NCI-H146 (cell line): ENCODE results near the gene SMIM13.

Experiments
- DNase-seq: peaks from one replicate; lab custom pipeline; 2025; lab: John Stamatoyannopoulos, UW

SMIM13 gene

DNA sequence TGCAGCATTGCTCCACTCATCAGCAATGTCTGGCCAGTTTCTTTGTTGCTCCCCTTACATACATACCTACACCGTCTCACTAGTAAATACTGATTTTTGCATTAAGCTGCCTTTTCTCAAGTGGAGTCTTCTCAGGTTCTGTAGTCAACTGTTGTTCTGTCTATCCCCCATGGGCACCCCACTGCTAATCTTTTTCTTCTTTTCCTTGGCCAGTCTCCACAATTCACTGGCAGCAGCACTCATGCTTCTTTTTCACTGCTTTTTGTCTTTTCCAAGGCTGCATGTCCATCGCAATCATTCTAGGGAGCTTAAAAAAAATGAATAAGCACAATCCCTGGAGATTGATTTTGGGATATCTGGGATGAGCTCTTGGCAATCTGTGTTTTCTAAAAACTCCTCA is 28.2 kb downstream of the SMIM13 start:
- no peak for DNase-seq

DNA sequence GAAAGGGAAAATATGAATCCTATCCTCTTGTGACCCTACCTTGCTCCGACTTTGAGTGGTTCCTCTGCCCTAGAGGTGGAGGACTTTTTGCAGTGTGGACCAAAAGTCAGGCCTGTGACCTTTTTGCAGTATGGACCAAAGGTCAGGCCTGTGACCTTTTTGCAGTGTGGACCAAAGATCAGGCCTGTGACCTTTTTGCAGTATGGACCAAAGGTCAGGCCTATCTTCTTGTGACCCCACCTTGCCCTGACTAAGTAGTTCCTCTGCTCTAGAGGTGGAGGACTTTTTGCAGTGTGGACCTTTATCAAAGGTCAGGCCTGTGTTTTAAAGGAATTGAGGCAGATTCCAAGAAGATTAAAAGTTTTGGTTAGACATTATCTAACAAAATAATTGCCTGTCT is 28.7 kb downstream of the SMIM13 start:
- DNase-seq: no peak

DNA sequence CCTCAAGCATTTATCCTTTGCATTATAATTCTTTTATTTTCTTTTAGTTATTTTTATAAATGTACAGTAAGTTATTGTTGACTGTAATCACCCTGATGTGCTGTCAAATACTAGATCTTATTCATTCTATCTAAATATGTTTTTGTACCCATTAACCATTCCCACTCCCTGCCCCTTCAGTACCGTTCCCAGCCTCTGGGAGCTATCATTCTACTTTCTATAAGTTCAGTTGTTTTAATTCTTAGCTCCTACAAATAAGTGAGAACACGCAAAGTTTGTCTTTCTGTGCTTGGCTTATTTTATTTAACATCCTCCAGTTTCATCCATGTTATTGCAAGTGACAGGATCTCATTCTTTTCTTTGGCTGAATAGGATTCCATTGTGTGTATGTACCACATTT is 30.3 kb downstream of the SMIM13 start:
- DNase-seq: no peak

DNA sequence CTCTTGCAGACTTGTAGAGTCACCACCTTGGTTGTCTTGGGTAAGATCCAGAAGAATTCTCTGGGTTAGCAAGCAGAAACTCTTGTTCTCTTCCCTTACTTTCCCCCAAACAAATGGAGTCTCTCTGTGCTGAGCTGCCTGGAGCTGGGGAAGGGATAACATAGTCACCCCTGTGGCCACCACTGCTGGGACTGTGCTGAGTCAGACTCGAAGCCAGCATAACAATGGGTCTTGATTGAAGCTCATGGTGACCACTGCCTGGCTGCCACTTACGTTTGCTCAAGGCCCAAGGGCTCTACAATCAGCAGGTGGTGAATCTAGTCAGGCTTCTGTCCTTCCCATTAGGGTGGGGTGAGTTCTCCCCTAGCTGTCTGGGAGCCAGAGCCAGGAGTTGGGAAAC is 33.2 kb downstream of the SMIM13 start:
- DNase-seq: no peak

DNA sequence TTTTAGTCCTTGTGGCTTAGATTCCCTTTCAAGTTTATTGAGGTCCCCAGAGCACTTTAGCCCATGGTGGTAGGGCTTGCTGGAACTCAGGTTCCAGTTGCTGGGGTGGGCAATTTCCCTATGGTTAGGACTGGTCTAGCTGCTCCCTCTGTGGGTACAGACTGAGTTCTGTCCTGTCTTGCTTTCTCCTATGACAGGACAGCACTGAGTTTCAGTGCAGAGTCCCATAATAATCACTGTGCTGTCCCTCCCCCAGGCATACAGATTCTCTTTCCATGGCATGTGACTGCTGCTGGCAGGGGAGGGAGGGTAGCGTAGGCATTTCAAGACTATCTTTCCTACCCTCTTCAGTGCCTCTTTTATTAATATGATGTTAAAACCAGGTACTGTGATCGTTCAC is 35.0 kb downstream of the SMIM13 start:
- DNase-seq: no peak

DNA sequence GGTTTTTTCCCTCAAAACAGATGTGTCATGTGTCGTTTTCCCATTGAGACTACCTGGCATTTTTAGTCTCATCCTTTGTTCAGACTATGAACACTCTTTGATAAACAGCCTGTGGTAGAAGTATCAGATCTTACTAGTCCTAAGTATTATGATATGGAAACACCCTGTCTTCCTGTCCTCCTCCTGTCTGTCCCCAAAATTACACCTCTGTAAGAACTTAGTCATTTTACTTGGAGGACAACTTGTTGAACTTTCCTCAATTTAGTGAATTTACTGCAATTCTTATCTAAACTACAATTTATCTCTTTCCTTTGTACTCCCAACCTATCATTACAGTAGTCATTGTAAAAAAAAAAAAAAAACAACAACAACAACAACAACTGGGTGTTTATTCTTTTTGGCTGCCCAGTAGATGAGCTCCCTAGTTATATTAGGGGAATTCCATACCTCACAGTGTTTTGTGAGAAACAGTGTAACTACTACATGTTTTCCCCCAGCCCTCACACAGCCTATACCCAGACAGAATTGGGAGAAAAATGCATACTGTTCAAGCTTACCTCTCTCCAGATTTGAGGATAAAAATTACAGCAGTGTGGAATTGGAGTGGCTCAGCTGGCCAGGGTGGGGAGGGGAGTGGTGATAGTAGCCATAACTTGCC is 36.4 kb downstream of the SMIM13 start:
- DNase-seq: no peak

DNA sequence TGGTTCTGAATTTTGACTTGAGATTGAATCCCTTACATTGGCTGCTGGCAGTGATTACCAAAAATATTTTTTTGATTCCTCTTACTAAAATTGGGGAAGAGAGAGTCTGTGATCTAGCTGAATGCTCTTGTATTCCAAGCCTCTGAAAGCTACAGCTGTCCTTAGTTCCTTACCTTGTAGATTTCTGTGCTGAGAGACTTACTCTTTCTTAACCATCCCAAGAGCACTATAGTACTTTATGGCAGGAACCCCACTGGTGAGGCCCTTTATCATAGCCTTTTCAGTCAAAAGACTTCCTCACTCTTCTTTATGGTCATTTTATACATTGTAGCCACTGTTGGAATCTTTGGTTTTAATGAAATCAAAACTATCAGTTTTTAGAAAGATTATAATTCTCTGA is 37.0 kb downstream of the SMIM13 start:
- no peak for DNase-seq

DNA sequence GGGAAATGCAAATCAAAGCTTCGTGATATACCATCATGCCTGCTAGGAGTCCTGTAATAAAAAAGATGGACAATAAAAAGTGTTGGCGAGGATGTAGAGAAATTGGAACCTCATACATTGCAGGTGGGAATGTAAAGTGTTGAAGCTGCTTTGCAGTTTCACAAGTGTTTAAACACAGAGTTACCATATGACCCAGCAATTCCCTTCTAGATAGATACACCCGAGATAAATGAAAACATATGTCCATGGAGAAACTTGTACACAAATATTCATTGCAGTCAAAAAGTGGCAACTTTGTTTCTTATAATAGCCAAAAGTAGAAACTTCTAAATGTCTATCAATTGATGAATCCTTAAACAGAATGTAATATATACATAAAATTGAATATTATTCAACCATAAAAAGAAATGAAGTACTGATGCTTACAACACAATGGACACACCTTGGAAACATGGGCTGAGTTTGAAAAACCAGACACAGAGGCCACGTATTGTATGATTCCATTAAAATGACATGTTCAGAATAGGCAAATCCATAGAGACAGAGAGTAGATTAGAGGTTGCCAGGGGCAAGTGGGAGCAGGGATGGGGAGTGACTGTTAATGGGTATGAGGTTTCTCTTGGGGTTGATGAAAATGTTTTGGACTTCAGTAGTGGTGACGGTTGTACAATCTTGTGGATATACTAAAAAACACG is 38.7 kb downstream of the SMIM13 start:
- DNase-seq: no peak

DNA sequence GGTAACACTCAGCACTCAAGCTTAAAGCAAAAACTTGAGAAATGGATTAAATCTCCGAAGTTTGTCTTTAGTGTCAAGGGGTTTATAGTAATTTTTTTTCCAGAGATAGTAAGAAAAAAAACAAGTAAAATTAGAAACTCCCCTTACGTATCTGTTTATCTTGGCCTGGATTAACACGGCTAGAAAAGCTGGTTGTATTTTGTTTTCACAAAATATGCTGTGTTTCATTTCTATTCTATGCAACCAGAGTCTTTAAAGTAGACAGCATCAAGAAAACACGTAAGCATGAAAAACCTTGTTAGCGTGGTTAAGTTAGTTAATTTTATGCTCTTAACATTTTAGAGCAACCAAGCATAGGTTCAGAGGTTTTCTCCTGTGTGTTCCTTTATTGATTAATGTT is 39.6 kb downstream of the SMIM13 start:
- DNase-seq: no peak

DNA sequence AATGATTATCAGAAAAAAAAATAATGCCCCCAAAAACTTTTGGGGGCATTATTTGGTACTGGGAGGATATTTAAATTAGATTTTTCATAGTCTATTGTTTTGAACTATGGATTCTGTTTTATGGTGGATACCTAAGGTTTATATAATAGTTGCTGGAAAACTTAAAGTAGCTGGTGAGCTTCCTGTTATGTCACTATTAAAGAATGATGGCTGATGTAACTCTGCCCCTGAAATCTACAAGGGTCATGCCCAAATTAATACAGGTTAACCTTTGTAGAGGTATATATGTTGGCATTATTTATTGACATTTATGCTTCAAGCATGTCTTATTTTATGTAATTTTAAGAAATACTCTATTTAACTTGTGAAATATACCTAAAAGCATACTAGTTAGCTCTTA is 43.2 kb downstream of the SMIM13 start:
- no peak for DNase-seq

DNA sequence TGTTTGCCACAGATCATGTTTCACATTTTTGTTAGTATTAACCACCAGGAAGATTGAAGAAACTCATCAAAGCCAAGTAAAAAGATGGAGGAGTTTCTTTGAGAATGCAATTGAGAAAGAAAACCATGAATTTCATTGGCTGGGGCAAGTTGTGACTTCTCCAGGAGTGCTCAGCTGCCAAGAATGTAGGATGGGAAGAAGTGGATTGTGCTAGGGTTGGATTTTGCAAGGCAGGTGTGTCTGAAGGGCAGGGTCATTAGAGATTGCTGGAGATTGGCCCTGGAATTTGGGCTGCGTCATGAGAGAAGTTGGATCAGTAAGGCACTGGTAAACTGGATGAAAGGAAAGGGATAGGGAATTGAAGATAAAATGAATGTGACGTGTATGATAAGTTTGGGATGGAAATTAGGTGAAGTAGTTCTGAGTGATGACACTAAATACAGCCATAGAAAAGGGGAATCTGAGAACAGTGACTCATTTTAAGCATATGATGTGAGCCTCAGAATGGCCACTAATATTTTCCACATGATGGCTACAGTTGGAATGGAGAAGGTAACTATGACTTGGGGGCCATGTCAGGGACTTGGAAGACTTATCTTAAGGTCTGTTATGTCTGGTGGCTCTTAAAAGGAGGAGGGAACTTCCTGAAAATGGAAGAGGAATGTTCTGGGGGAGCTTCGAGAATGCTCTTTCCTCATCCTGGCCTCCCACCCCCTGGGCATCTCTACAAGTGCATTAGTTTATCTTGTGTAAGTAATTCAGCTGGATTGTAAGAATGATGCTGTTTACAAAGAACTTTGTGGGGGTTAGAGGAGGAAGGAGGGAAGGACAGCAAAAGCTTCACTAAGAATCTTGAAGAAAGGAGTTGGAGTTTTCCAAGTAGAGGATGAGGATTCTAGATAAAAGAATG is 45.7 kb downstream of the SMIM13 start:
- DNase-seq: no peak

DNA sequence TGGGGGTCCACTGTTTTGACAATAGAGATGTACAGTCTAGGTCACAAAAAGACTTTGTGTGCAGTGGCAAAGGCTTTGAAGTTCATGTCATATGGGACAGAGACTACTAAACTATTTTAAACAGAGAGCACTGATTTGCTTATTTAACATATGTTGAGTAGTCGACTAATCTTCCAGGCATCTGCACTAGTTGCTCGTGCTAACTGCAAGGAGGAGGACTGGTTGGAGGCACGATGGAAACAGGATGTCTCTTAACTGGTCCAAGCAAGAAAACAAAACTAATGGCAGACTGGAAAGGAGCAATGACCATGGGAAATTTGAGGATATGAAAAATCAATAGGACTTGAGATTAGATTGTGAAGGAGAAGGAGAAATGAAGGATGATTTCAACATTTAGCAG is 46.4 kb downstream of the SMIM13 start:
- no peak for DNase-seq

DNA sequence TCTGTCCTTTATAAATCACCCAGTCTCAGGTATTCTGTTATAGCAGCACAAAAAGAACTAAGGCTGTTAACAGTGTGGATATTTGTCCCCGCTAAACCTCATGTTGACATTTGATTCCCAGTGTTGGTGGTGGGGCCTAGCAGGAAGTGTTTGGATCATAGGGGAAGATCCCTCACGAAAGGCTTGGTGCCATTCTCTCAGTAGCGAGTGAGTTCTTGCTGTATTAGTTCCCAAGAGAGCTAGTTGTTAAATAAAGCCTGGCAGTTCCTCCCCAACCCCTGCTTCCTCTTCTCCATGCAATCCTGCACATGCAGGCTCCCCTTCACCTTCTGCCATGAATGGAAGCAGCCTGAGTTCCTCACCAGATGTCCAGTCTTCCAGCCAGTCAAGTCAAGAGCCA is 47.7 kb downstream of the SMIM13 start:
- DNase-seq: no peak

DNA sequence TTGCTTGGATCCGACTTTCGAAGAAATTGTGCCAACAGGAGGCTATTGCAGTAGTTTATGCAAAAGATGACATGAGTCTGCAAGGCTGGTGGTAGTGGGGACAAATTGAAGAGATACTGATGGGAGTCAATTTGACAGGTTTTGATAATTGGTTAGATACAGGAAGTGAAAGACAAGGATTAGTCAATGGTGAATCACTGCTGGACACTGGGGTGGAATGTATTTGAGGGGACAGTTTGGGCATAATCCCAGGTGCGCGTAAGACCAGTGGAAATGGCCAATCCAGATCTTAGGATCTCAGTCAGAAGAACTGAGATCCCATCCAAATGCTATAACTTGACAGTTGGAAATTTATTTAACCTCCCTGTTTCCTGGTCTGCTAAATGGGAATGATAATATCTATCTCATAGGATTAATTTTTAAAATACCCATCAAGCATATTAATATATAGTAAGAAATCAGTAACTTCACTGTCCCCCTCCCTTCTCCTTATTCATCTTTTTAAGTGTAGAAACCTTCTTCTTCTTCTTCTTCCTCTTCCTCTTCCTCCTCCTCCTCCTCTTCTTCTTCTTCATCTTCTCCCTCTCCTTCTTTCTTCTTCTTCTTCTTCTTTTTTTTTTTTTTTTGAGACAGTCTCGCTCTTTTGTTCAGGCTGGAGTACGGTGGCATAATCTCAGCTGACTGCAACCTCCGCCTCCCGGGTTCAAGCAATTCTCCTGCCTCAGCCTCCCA is 48.8 kb downstream of the SMIM13 start:
- DNase-seq: no peak

DNA sequence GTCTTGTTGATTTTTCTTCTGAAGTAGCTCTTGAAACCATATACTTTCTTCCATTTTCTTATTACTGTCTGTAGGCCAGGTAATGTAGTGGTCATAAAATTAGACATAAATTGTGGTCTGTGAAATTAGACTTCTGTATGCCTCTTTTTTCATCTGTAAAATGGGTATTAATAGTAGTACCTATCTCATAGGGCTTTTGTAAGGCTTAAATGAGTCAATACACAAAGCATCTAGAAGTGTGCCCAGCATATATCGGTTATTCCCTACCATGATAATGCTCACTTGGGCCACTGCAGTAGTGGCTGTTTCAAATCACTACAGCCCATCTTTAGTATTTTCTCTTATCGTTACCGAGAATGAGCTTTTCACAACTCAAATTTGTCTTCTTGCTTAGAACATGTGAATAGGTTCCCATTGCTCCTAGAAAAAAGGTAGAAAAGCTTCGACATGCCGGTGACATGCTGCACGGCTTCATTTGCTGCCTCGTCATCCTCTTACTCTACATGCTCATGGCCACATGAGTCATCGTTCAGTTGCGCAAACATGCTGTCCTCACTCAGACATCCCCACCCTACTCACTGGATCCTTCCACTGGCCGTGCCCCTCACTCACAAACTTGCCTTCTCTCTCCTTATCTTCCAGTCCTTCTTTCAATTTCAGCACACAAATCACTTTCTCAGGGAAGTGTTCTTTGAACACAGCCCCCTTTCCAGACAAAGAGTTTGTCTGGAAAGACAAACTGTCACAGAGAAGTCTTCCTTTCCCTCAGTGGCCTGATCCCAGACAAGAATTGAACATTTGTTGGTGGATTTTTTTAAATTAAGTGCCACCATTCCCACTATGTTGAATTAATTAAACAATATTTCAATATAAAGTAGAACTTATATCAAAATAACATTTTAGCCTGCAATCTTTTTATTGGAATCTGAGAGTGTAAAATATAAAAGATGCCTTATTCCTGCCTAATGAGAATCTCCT is 50.0 kb downstream of the SMIM13 start:
- no peak for DNase-seq

DNA sequence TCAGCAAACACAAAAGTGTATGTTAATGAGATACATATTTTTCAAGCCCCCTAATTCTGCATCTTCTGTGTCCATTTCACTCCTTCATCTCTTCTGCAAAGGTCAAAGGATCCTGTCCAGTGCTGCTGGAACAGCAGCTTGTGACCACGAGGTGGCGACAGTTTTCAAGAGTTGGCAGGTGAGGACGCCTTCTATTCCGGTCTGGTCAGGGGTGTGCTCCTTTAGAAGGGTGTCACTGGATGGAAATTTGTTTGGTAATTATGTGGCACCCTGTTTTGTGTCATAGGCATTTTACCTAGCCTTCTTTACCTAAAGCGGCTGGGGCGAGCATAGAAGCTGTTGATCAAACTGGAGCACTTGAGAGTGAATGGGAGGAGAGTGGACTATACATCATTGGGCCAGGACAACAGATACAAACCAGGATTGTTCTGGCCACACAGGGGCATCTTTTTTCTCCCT is 50.8 kb downstream of the SMIM13 start:
- peak; percentile 51 for DNase-seq

DNA sequence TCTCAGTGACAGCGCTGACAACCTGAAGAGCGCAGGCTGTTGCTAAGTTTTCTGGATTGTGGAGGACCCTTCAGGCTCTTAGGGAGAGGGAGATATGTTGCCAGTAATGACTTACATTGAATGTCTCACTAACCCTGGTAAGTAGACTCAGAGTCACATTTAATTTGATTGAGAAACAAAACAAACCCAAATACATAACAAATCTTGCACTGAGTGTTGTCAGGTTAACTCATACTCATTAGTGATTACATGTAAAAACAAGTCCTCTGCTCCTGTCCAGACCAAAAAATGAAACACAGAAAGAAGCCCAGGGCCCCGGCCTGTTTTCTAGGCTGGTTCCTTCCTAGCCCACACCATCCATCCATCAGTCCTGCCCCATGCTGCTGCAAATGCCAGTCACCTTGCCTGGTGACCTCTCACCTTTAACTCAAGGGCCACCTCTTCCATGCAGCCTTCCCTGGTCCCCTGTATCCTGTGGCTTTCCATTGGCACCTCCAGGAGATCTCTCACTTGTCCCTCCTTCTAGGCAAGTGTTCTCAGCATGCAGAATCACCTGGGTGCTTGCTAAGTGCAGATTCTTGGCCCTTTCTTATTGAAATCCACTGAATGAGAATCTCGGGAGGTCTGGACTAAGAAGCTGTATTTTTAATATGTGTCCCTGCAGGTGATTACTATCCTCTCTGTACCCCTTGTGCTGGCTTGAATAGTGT is 52.6 kb downstream of the SMIM13 start:
- no peak for DNase-seq

DNA sequence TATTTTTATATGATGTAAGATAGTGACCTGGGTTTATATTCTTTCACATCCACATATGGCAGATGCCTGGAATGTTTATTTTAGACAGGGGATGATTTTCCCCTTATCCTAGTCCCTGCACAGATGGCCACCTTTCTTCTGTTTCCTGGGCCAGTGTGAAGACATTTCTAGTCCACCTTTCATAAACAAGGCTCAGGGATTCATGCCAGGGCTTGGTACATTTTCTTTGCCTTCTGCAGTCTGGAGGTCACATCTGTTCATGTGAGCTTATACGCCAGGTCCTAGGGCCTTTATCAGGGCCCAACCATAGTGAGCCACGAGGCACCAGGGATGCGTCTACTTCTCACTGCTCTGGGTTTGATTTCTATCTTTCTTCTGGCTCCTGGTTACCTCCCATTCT is 55.9 kb downstream of the SMIM13 start:
- no peak for DNase-seq

DNA sequence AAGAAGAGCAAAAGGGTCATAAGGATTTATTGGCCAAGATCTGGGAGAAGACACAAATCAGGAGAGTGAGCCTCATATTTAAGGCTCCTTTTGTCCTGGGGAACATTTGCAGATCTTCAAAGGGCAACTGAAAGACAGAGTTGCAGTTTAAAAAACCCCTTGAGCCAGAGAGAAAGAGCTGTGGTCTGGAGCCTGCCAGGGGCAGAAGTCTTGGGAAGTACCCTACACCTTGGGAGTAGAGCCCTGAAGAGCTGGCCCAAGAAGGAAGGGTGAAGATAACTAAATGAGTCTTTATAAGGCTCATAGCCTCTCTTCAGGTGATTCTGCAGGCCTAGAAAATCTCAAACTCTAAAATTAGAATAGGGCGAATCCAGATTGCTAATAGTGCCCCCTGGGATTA is 57.9 kb downstream of the SMIM13 start:
- DNase-seq: no peak

DNA sequence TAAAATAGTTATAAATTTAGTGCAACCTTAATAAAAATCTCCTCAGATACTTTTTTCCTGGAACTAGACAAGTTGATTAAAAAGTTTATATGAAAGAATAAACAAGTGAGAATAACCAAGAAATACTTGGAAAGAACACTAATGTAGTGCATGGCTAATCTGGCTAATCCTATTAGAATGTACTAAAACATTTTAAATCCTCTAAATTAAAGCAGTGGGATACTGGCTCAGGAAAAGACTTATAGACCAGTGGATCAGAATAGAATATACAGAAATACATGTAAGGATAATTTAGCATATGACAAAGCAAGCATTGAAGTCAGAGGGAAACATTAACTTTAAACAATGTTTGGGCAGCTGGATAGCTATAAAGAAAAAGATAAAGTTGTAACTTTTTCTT is 58.9 kb downstream of the SMIM13 start:
- DNase-seq: no peak
